ENCODE data around the gene KLHL12. TPM values are rescaled to one million over a fixed set of nuclear protein-coding genes. Genes with fewer than 3 reads are reported as not detected.
"Not testable (repeated sequence)": the region's sequence is repeated elsewhere in the genome, so short reads cannot be mapped to it uniquely, and the experiment has no call there.

Gene KLHL12
- total and polyA plus RNA-seq, 8 donors = 26.6 to 40.0 (median 35.6) TPM

- no peak for TF ChIP-seq CTCF (IDR thresholded peaks at IDR 0.05)
- H3K36me3 ChIP-seq = peaks cover 7 to 72% of the 10 kb centered on the region in 2 donors
- ATAC-seq = no peak
- H3K4me1 ChIP-seq = no peaks in the 10 kb centered on the region
- H3K4me3 ChIP-seq = no peak overlapping the region
- intact Hi-C loops (cut with DNase I) = no loop called here
- no peaks in the 10 kb centered on the region for H3K9me3 ChIP-seq
- no peak for DNase-seq
- no peak overlapping the region for H3K27ac ChIP-seq
- H3K27me3 ChIP-seq = no peaks in the 10 kb centered on the region
Measured at GRCh38 chr1:202941372-202941771, 14.3 kb upstream of the KLHL12 start.

DNA sequence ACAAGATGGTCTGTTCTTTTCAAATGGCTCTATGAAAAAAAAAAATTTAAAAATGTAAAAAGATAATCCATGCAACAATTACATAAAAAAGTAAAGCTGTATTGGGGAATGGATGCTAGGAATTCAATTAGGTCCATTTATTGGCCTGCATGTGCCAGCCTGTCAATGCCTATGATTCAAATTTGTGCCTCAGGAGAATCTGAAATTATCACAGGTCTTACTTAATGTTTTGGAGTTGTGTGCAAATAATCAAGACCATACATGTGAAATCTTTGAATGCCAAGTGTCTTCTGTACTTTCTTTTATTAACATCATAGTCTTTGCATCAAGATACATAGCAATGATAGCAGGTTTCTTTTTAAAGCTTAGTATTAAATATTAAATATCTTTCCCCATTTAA, 13.5 kb upstream of the KLHL12 start:
- intact Hi-C loops (cut with DNase I) = no loop called here
- DNase-seq (no peak), ATAC-seq (no peak)
- Histone ChIP-seq H3K4me3 (no peak overlapping the region), H3K9me3 (no peaks in the 10 kb centered on the region), H3K4me1 (no peaks in the 10 kb centered on the region), H3K36me3 (peaks cover 7 to 64% of the 10 kb centered on the region in 2 donors), H3K27me3 (no peaks in the 10 kb centered on the region), H3K27ac (no peak overlapping the region)
- TF ChIP-seq CTCF (IDR thresholded peaks at IDR 0.05) = no peak

- no peak for TF ChIP-seq CTCF (IDR thresholded peaks at IDR 0.05)
- no peak overlapping the region for H3K27ac ChIP-seq
- H3K4me3 ChIP-seq = no peak overlapping the region
- DNase-seq (no peak), ATAC-seq (no peak)
- H3K9me3 ChIP-seq = no peaks in the 10 kb centered on the region
- H3K36me3 ChIP-seq = peaks cover 7 to 42% of the 10 kb centered on the region in 2 donors
- H3K4me1 ChIP-seq = no peaks in the 10 kb centered on the region
- no peaks in the 10 kb centered on the region for H3K27me3 ChIP-seq
- intact Hi-C loops (cut with DNase I) = loop anchor here in 1 of 2 donors (10.0 kb wide), 1 partner anchor 56 kb away; no protein-coding TSS in a partner anchor
Measured at GRCh38 chr1:202938287-202938925, 11.4 kb upstream of the KLHL12 start.

- H3K9me3 ChIP-seq, H3K4me3 ChIP-seq, H3K27me3 ChIP-seq, H3K27ac ChIP-seq, H3K4me1 ChIP-seq, DNase-seq, ATAC-seq: not testable (repeated sequence)
- intact Hi-C loops (cut with DNase I) = loop anchor here in 1 of 2 donors (10.0 kb wide), 1 partner anchor 58 kb away; no protein-coding TSS in a partner anchor
- H3K36me3 ChIP-seq = peaks cover 1 to 22% of the 10 kb centered on the region in 2 donors
Measured at GRCh38 chr1:202936409-202936808, 9.4 kb upstream of the KLHL12 start.

DNA sequence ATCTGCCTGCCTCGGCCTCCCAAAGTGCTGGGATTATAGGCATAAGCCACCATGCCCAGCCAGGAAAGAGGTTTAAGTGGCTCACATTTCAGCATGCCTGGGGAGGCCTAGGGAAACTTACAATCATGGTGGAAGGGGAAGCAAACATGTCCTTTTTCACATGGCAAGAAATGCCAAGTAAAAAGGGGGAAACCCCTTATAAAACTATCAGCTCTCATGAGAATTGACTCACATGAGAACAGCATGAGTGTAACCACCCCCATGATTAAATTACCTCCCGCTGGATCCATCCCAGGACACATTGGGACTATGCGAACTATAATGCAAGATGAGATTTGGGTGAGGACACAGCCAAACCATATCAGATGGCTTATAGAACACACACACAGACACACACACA, 8.8 kb upstream of the KLHL12 start:
- H3K4me3 ChIP-seq = no peak overlapping the region
- DNase-seq = no peak
- no peak for TF ChIP-seq CTCF (IDR thresholded peaks at IDR 0.05)
- H3K27me3 ChIP-seq = no peaks in the 10 kb centered on the region
- peaks cover 0 to 6% of the 10 kb centered on the region in 2 donors for H3K9me3 ChIP-seq
- no peak for ATAC-seq
- peaks cover 0 to 17% of the 10 kb centered on the region in 2 donors for H3K36me3 ChIP-seq
- intact Hi-C loops (cut with DNase I) = loop anchor here in 1 of 2 donors (10.0 kb wide), 1 partner anchor 59 kb away; no protein-coding TSS in a partner anchor
- no peak overlapping the region for H3K27ac ChIP-seq
- no peaks in the 10 kb centered on the region for H3K4me1 ChIP-seq
